Glutamatergic neuron (in vitro differentiated cells): ENCODE measurements around the gene OR10AD1. TPM values are rescaled to one million over a fixed set of nuclear protein-coding genes. Genes with fewer than 3 reads are reported as not detected.
"Not testable (repeated sequence)": the region's sequence is repeated elsewhere in the genome, so short reads cannot be mapped to it uniquely, and the experiment has no call there.

Experiments
- DNase-seq: peaks from one replicate; pipeline ENCODE4 v3.0.0; 2022
- H3K27ac Mint-ChIP-seq: one replicate; pipeline ENCODE4 v1.8.0; 2020; ENCODE audit warnings: mild to moderate bottlenecking, mixed read lengths, inconsistent platforms; ENCODE audit not compliant: unreplicated experiment
- H3K27me3 Mint-ChIP-seq: one replicate; pipeline ENCODE4 v1.8.0; 2020; ENCODE audit warnings: mild to moderate bottlenecking, moderate library complexity, mixed read lengths, inconsistent platforms; ENCODE audit not compliant: unreplicated experiment
- H3K36me3 Mint-ChIP-seq: one replicate; pipeline ENCODE4 v1.8.0; 2020; ENCODE audit warnings: mild to moderate bottlenecking, mixed read lengths, inconsistent platforms; ENCODE audit not compliant: unreplicated experiment
- H3K4me1 Mint-ChIP-seq: one replicate; pipeline ENCODE4 v1.8.0; 2020; ENCODE audit warnings: mild to moderate bottlenecking, low read depth, mixed read lengths, inconsistent platforms; ENCODE audit not compliant: unreplicated experiment
- H3K4me3 Mint-ChIP-seq: one replicate; pipeline ENCODE4 v1.8.0; 2020; ENCODE audit warnings: mild to moderate bottlenecking, mixed read lengths, inconsistent platforms; ENCODE audit not compliant: unreplicated experiment
- H3K9me3 Mint-ChIP-seq: one replicate; pipeline ENCODE4 v1.8.0; 2020; ENCODE audit warnings: mild to moderate bottlenecking, moderate library complexity, mixed read lengths, inconsistent platforms; ENCODE audit not compliant: unreplicated experiment
- CTCF ChIP-seq: fragments of 200-600 bp; sonication (generic); IDR thresholded peaks from one replicate; pipeline ENCODE4 v1.5.0; 2021; ENCODE audit not compliant: partially characterized antibody, unreplicated experiment
- total RNA-seq: library from RNA; stranded (reverse); fragmentation: NEBNext Ultra II Directional; extraction: Animal tissue kit (Norgen Biotek cat#: 25700); gene quantifications from one replicate; pipeline ENCODE4 v1.2.1, GENCODE V29; 2021; ENCODE audit not compliant: unreplicated experiment

The OR10AD1 gene
- total RNA-seq, 1 donor from 2014 or later = not detected

- TF ChIP-seq CTCF = no peak
- no peaks in the 10 kb centered on the region for H3K9me3 Mint-ChIP-seq
- no peaks in the 10 kb centered on the region for H3K4me1 Mint-ChIP-seq
- H3K36me3 Mint-ChIP-seq = no peaks in the 10 kb centered on the region
- H3K27ac Mint-ChIP-seq = no peak overlapping the region
- no peaks in the 10 kb centered on the region for H3K27me3 Mint-ChIP-seq
- no peak for DNase-seq
- no peak overlapping the region for H3K4me3 Mint-ChIP-seq
Observed at GRCh38 chr12:48221645-48222044, 18.6 kb upstream of the OR10AD1 start.

- Mint-ChIP-seq H3K4me3 (no peak overlapping the region), H3K9me3 (no peaks in the 10 kb centered on the region), H3K4me1 (no peaks in the 10 kb centered on the region), H3K27ac (no peak overlapping the region), H3K27me3 (no peaks in the 10 kb centered on the region), H3K36me3 (no peaks in the 10 kb centered on the region)
- DNase-seq = no peak
- no peak for TF ChIP-seq CTCF
Observed at GRCh38 chr12:48220701-48221100, 17.6 kb upstream of the OR10AD1 start.

GRCh38 chr12:48219631-48220030 is 16.5 kb upstream of the OR10AD1 start:
- no peak overlapping the region for H3K27ac Mint-ChIP-seq
- DNase-seq = no peak
- no peaks in the 10 kb centered on the region for H3K27me3 Mint-ChIP-seq
- no peak for TF ChIP-seq CTCF
- H3K36me3 Mint-ChIP-seq = no peaks in the 10 kb centered on the region
- H3K4me3 Mint-ChIP-seq = no peak overlapping the region
- H3K4me1 Mint-ChIP-seq = no peaks in the 10 kb centered on the region
- no peaks in the 10 kb centered on the region for H3K9me3 Mint-ChIP-seq

DNA sequence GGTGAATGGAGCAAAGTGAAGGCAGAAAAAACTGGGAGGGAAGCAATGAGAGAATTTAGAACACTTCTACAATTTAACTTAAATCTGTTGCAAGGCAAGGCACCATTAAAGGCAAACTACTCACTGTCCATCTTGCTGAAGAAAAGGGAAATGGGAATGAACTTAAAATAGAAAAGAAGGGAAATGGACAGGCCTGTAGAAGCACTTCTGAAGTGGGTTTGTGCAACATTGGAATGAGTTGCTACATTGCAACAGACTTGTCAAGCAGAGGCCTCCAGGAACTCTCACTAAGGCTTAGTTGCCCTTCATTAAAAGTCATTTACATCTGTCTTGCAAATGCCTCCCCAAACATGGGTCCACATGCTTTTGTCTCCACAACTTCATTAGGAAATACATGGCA is 13.7 kb upstream of the OR10AD1 start:
- no peaks in the 10 kb centered on the region for H3K27me3 Mint-ChIP-seq
- TF ChIP-seq CTCF = no peak
- DNase-seq = no peak
- no peak overlapping the region for H3K4me3 Mint-ChIP-seq
- no peak overlapping the region for H3K27ac Mint-ChIP-seq
- no peaks in the 10 kb centered on the region for H3K36me3 Mint-ChIP-seq
- H3K4me1 Mint-ChIP-seq = no peaks in the 10 kb centered on the region
- no peaks in the 10 kb centered on the region for H3K9me3 Mint-ChIP-seq

DNA sequence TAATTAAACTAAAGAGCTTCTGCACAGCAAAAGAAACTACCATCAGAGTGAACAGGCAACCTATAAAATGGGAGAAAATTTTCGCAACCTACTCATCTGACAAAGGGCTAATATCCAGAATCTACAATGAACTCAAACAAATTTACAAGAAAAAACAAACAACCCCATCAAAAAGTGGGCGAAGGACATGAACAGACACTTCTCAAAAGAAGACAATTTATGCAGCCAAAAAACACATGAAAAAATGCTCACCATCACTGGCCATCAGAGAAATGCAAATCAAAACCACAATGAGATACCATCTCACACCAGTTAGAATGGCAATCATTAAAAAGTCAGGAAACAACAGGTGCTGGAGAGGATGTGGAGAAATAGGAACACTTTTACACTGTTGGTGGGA is 6.4 kb upstream of the OR10AD1 start:
- not testable (repeated sequence) for DNase-seq, H3K4me3 Mint-ChIP-seq, H3K27me3 Mint-ChIP-seq, H3K27ac Mint-ChIP-seq, H3K4me1 Mint-ChIP-seq
- Mint-ChIP-seq H3K36me3 (peaks cover 19% of the 10 kb centered on the region), H3K9me3 (peaks cover 11% of the 10 kb centered on the region)

DNA sequence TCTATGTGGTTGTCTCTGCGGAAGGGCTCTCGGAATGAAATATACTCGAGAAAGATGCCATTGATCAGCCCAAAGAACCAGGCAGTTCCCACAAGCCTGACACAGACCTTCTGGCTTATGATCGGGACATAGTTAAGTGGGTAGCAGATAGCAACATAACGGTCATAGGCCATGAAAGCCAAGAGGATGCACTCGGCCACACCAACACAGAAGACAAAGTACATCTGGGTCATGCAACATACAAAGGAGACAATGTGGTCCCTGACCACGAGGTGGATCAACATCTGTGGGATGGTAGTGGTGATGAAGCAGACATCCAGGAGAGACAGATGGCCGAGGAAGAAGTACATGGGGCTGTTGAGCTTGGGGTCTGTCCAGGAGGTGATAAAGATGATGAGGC is 326 bp downstream of the OR10AD1 start:
- peaks cover 44% of the 10 kb centered on the region for H3K36me3 Mint-ChIP-seq
- no peak overlapping the region for H3K4me3 Mint-ChIP-seq
- H3K9me3 Mint-ChIP-seq = peaks cover 21% of the 10 kb centered on the region
- no peak overlapping the region for H3K27ac Mint-ChIP-seq
- DNase-seq = no peak
- H3K4me1 Mint-ChIP-seq = no peaks in the 10 kb centered on the region
- peaks cover 9% of the 10 kb centered on the region for H3K27me3 Mint-ChIP-seq
- TF ChIP-seq CTCF = no peak
